GM10847 (cell line): ENCODE measurements around the gene RP9.

Experiments used
- POLR2A ChIP-seq: IDR thresholded peaks from 2 replicates; pipeline ENCODE4 v1.6.1; 2011; ENCODE audit not compliant: insufficient read length; ENCODE audit errors: extremely low read depth

Gene RP9

GRCh38 chr7:33059635-33060034 is 49.6 kb downstream of the RP9 start:
- no peak for TF ChIP-seq POLR2A

GRCh38 chr7:33055158-33055557 is 54.0 kb downstream of the RP9 start:
- no peak for TF ChIP-seq POLR2A

- TF ChIP-seq POLR2A: no peak
These were observed 54.8 kb downstream of the RP9 start for GRCh38 chr7:33054261-33054964.

GRCh38 chr7:33053721-33054120 is 55.5 kb downstream of the RP9 start:
- no peak for TF ChIP-seq POLR2A

DNA sequence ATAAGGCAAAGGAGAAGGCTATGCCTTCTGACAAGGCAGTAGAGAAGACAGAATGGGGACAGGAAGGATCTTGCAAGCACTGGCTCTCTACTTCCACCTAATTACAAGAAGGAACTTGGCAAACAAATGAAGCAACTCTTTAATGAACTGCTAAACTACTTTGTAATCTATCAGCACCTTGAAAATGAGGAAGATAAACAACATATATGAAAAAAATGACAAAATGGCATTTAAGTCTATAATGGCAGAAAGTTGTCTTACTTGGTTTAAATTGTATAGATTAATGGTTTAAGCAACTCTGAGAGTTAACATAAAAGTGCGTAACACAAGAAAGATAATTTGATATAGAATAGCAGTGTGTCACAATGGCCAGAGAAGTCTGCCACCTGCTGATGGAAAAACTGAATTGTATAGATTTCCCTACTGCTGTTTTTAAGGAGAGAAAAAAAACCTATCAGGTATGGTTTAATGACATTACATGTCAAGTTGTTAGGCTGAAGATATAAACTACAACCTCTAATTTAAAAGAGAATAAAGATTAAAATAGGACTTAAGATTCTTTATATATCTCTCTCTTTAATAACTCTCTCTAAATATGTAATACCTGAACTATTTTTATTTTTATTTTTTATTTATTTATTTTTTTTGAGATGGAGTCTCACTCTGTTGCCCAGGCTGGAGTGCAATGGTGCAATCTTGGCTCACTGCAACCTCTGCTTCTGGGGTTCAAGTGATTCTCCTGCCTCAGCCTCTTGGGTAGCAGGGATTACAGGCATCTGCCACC is 58.5 kb downstream of the RP9 start:
- no peak for TF ChIP-seq POLR2A

- TF ChIP-seq POLR2A: no peak
These were observed 60.5 kb downstream of the RP9 start for GRCh38 chr7:33048704-33049103.

DNA sequence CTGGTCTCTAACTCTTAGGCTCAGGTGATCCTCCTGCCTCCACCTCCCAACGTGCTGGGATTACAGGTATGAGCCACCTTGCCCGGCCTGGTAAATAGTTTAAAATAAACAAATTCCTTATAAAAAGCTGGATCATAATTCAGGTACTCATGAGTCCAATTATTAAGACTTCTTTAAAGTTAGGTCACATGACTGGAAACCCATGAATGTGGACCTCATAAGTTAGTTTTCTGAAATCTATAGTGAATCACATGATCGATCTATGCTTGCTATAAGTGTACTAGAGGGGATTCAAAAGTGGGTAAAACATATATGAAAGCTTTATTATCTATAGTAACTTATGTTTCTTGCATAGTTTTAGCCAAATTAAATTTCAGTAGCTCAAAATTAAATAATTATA is 60.9 kb downstream of the RP9 start:
- no peak for TF ChIP-seq POLR2A

- no peak for TF ChIP-seq POLR2A
These were observed 64.2 kb downstream of the RP9 start for GRCh38 chr7:33044986-33045385.
